H9 (cell line): ENCODE data around the gene DLEC1. TPM values are rescaled to one million over a fixed set of nuclear protein-coding genes. Genes with fewer than 3 reads are reported as not detected.

Source experiments
- DNase-seq: peaks from one replicate; pipeline ENCODE4 v3.0.0-alpha.2; 2017
- H2AFZ ChIP-seq: one replicate; pipeline ENCODE4 v1.6.1; 2013; ENCODE audit warnings: mild to moderate bottlenecking, low read length, control low read depth, moderate library complexity
- H2AK5ac ChIP-seq: 2 replicates; pipeline ENCODE4 v1.6.1; 2013; ENCODE audit warnings: low read length, control low read depth, mixed read lengths; ENCODE audit not compliant: insufficient read length
- H2BK120ac ChIP-seq: one replicate; pipeline ENCODE4 v1.6.1; 2013; ENCODE audit warnings: low read depth, mild to moderate bottlenecking, low read length, control low read depth, inconsistent platforms; ENCODE audit not compliant: poor library complexity, severe bottlenecking
- H2BK12ac ChIP-seq: 2 replicates; pipeline ENCODE4 v1.6.1; 2013; ENCODE audit warnings: low read length, control low read depth, mixed read lengths, low read depth; ENCODE audit not compliant: insufficient read length
- H2BK15ac ChIP-seq: 2 replicates; pipeline ENCODE4 v1.6.1; 2013; ENCODE audit warnings: low read depth, low read length, control low read depth
- H2BK20ac ChIP-seq: one replicate; pipeline ENCODE4 v1.6.1; 2013; ENCODE audit warnings: low read depth, mild to moderate bottlenecking, low read length, control low read depth, inconsistent platforms; ENCODE audit not compliant: poor library complexity, severe bottlenecking
- H2BK5ac ChIP-seq: 2 replicates; pipeline ENCODE4 v1.6.1; 2013; ENCODE audit warnings: low read length, control low read depth, mixed read lengths; ENCODE audit not compliant: insufficient read length
- H3K14ac ChIP-seq: 2 replicates; pipeline ENCODE4 v1.6.1; 2013; ENCODE audit warnings: low read length, control low read depth; ENCODE audit not compliant: insufficient read depth
- H3K18ac ChIP-seq: 2 replicates; pipeline ENCODE4 v1.6.1; 2013; ENCODE audit warnings: low read depth, mild to moderate bottlenecking, mixed read lengths, low read length, control low read depth; ENCODE audit not compliant: insufficient read length
- H3K23ac ChIP-seq: 2 replicates; pipeline ENCODE4 v1.6.1; 2013; ENCODE audit warnings: low read length, control low read depth, mixed read lengths, low read depth; ENCODE audit not compliant: insufficient read length
- H3K23me2 ChIP-seq: 2 replicates; pipeline ENCODE4 v1.6.1; 2013; ENCODE audit warnings: low read depth, mild to moderate bottlenecking, mixed read lengths, low read length, control low read depth; ENCODE audit not compliant: insufficient read length, poor library complexity, severe bottlenecking
- H3K27ac ChIP-seq: 2 replicates; pipeline ENCODE4 v1.5.1; 2013; ENCODE audit warnings: low read length, control low read depth, mixed read lengths, low read depth; ENCODE audit not compliant: insufficient read length
- H3K27me3 ChIP-seq: 2 replicates; pipeline ENCODE4 v1.6.1; 2013; ENCODE audit warnings: low read length, control low read depth, inconsistent platforms; ENCODE audit not compliant: insufficient read depth
- H3K4ac ChIP-seq: 2 replicates; pipeline ENCODE4 v1.6.1; 2013; ENCODE audit warnings: low read depth, mild to moderate bottlenecking, control low read depth, inconsistent platforms, low read length, moderate library complexity
- H3K4me1 ChIP-seq: 2 replicates; pipeline ENCODE4 v1.6.1; 2013; ENCODE audit warnings: low read length, control low read depth, inconsistent platforms; ENCODE audit not compliant: insufficient read depth
- H3K4me2 ChIP-seq: 2 replicates; pipeline ENCODE4 v1.6.1; 2013; ENCODE audit warnings: low read length, control low read depth, mixed read lengths; ENCODE audit not compliant: insufficient read length, insufficient read depth
- H3K56ac ChIP-seq: 2 replicates; pipeline ENCODE4 v1.6.1; 2013; ENCODE audit warnings: low read depth, mild to moderate bottlenecking, mixed read lengths, low read length, control low read depth; ENCODE audit not compliant: insufficient read length
- H3K79me1 ChIP-seq: 2 replicates; pipeline ENCODE4 v1.6.1; 2013; ENCODE audit warnings: low read depth, mild to moderate bottlenecking, moderate library complexity, low read length, control low read depth, inconsistent platforms; ENCODE audit not compliant: insufficient read depth, poor library complexity, severe bottlenecking
- H3K79me2 ChIP-seq: 2 replicates; pipeline ENCODE4 v1.6.1; 2013; ENCODE audit warnings: low read length, control low read depth, inconsistent platforms; ENCODE audit not compliant: insufficient read depth
- H3K9ac ChIP-seq: 2 replicates; pipeline ENCODE4 v1.6.1; 2013; ENCODE audit warnings: low read length, control low read depth, mixed read lengths; ENCODE audit not compliant: insufficient read length; ENCODE audit errors: extremely low read depth
- H3K9me3 ChIP-seq: one replicate; pipeline ENCODE4 v1.6.1; 2013; ENCODE audit warnings: low read depth, low read length, inconsistent platforms; ENCODE audit not compliant: control insufficient read depth
- H3T11ph ChIP-seq: one replicate; pipeline ENCODE4 v1.6.1; 2013; ENCODE audit warnings: mild to moderate bottlenecking, low read length, control low read depth, inconsistent platforms
- H4K20me1 ChIP-seq: one replicate; pipeline ENCODE4 v1.6.1; 2013; ENCODE audit not compliant: control insufficient read depth, insufficient read length, insufficient read depth
- H4K5ac ChIP-seq: 2 replicates; pipeline ENCODE4 v1.6.1; 2013; ENCODE audit warnings: low read depth, mild to moderate bottlenecking, mixed read lengths, low read length, control low read depth; ENCODE audit not compliant: insufficient read length
- H4K8ac ChIP-seq: replicated peaks from 2 replicates; pipeline ENCODE4 v1.6.1; 2013; ENCODE audit warnings: low read length, control low read depth, mixed read lengths, low read depth; ENCODE audit not compliant: insufficient read length
- H4K91ac ChIP-seq: 2 replicates; pipeline ENCODE4 v1.6.1; 2013; ENCODE audit warnings: low read depth, mild to moderate bottlenecking, moderate library complexity, mixed read lengths, low read length, control low read depth; ENCODE audit not compliant: insufficient read length
- H3K27ac Mint-ChIP-seq, 3 experiments: 2 replicates in 2 of 3; 3 replicates in 1 of 3; pipeline ENCODE4 v1.8.0; 2020 to 2021; ENCODE audit warnings: mixed read lengths in 3 of 3, mild to moderate bottlenecking in 1 of 3, moderate library complexity in 1 of 3
- H3K27me3 Mint-ChIP-seq: 2 replicates; pipeline ENCODE4 v1.8.0; 2021; ENCODE audit warnings: low read depth, mild to moderate bottlenecking, moderate library complexity, mixed read lengths
- H3K36me3 Mint-ChIP-seq, 3 experiments: 2 replicates in 2 of 3; 3 replicates in 1 of 3; pipeline ENCODE4 v1.8.0; 2020 to 2021; ENCODE audit warnings: low read depth in 3 of 3, mixed read lengths in 3 of 3; ENCODE audit not compliant: insufficient read depth in 1 of 3
- H3K4me1 Mint-ChIP-seq, 2 experiments: 2 replicates each; pipeline ENCODE4 v1.8.0; 2020; ENCODE audit warnings: mixed read lengths in 2 of 2
- H3K4me3 Mint-ChIP-seq, 2 experiments: 2 replicates in 1 of 2; 3 replicates in 1 of 2; pipeline ENCODE4 v1.8.0; 2020 to 2021; ENCODE audit warnings: mild to moderate bottlenecking in 2 of 2, mixed read lengths in 2 of 2, moderate library complexity in 1 of 2
- H3K9me3 Mint-ChIP-seq, 2 experiments: 2 replicates in 1 of 2; 3 replicates in 1 of 2; pipeline ENCODE4 v1.8.0; 2020; ENCODE audit warnings: mild to moderate bottlenecking in 2 of 2, mixed read lengths in 2 of 2, moderate library complexity in 1 of 2
- WGBS: extraction: QIAGEN DNeasy Blood & Tissue Kit; methylation state at CpG from one replicate; pipeline ENCODE4 v1.1.7; 2013; ENCODE audit warnings: missing lambda C conversion rate, low lambda C conversion rate, mixed read lengths; ENCODE audit not compliant: insufficient read length; ENCODE audit errors: extremely low coverage; 5-methylcytosine and 5-hydroxymethylcytosine counted together
- total RNA-seq: library from RNA; stranded (reverse); gene quantifications from 2 replicates; pipeline ENCODE4 v1.2.1, GENCODE V29; 2021
- TF ChIP-seq, protein P1 (sequence below): fragments of 200-600 bp; sonication (generic); conservative IDR thresholded peaks from 3 replicates; pipeline ENCODE4 v1.8.0; 2021; ENCODE audit warnings: antibody characterized with exemption, mild to moderate bottlenecking

Gene DLEC1
- total RNA-seq, 1 experiment from 2014 or later, result 2.1 TPM

- Mint-ChIP-seq H3K4me1 (peaks cover 0 to 4% of the 10 kb centered on the region in 2 experiments; a peak in 2 of 4 replicates), H3K4me3 (no peak overlapping the region), H3K27ac (no peak overlapping the region), H3K36me3 (peaks cover 0 to 6% (median 2%) of the 10 kb centered on the region in 3 experiments; a peak in 2 of 7 replicates), H3K9me3 (peaks cover 8 to 11% of the 10 kb centered on the region in 2 experiments; a peak in 4 of 5 replicates), H3K27me3 (peaks cover 2% of the 10 kb centered on the region; the same call in 1 of the 2 replicates)
- H3K9me3 ChIP-seq, result no peaks in the 10 kb centered on the region
- no peak overlapping the region for H4K5ac ChIP-seq
- H3K4me2 ChIP-seq, result no peak overlapping the region
- no peaks in the 10 kb centered on the region for H3K4me1 ChIP-seq
- no peak overlapping the region for H3T11ph ChIP-seq
- no CpG with 5 or more reads among the region's 5 CpGs for WGBS
- no peak overlapping the region for H3K9ac ChIP-seq
- TF ChIP-seq, protein P1, sequence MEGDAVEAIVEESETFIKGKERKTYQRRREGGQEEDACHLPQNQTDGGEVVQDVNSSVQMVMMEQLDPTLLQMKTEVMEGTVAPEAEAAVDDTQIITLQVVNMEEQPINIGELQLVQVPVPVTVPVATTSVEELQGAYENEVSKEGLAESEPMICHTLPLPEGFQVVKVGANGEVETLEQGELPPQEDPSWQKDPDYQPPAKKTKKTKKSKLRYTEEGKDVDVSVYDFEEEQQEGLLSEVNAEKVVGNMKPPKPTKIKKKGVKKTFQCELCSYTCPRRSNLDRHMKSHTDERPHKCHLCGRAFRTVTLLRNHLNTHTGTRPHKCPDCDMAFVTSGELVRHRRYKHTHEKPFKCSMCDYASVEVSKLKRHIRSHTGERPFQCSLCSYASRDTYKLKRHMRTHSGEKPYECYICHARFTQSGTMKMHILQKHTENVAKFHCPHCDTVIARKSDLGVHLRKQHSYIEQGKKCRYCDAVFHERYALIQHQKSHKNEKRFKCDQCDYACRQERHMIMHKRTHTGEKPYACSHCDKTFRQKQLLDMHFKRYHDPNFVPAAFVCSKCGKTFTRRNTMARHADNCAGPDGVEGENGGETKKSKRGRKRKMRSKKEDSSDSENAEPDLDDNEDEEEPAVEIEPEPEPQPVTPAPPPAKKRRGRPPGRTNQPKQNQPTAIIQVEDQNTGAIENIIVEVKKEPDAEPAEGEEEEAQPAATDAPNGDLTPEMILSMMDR, result no peak
- H3K4ac ChIP-seq, result no peak overlapping the region
- no peaks in the 10 kb centered on the region for H3K79me1 ChIP-seq
- no peak overlapping the region for H4K8ac ChIP-seq
- H3K18ac ChIP-seq, result no peak overlapping the region
- no peak overlapping the region for H2AFZ ChIP-seq
- H2AK5ac ChIP-seq, result no peak overlapping the region
- H4K91ac ChIP-seq, result no peak overlapping the region
- no peak overlapping the region for H2BK120ac ChIP-seq
- no peak overlapping the region for H2BK5ac ChIP-seq
- H2BK15ac ChIP-seq, result no peak overlapping the region
- no peaks in the 10 kb centered on the region for H3K79me2 ChIP-seq
- no peak overlapping the region for H3K27ac ChIP-seq
- no peak overlapping the region for H2BK12ac ChIP-seq
- no peaks in the 10 kb centered on the region for H3K23me2 ChIP-seq
- H3K14ac ChIP-seq, result no peak overlapping the region
- no peaks in the 10 kb centered on the region for H3K27me3 ChIP-seq
- H3K56ac ChIP-seq, result no peak overlapping the region
- no peak for DNase-seq
- no peak overlapping the region for H2BK20ac ChIP-seq
- H3K23ac ChIP-seq, result no peak overlapping the region
- H4K20me1 ChIP-seq, result no peaks in the 10 kb centered on the region
These were observed 109.4 kb downstream of the DLEC1 start for GRCh38 chr3:38148311-38148882.
